GM18507 (cell line): ENCODE data around the gene CTSK.

Experiments used
- DNase-seq: peaks from one replicate; pipeline ENCODE4 v3.0.0; 2011; ENCODE audit warnings: low read depth; ENCODE audit not compliant: insufficient read length; ENCODE audit errors: extremely low spot score
- FAIRE-seq: peaks from 2 replicates; lab custom pipeline; 2011; peaks lifted over from hg19 to GRCh38; lab: Jason Lieb, UNC

CTSK gene

GRCh38 chr1:150765296-150765976 is 42.6 kb downstream of the CTSK start, which contains the start of gene CTSS:
Gene CTSS (minus strand): TSS chr1:150765778. CDS start chr1:150764763, 1,015 bp downstream.
- DNase-seq: peak; percentile 54
- peak; percentile 90 for FAIRE-seq

- peak; percentile 61 for FAIRE-seq
- no peak for DNase-seq
Measured at GRCh38 chr1:150764617-150765101, 43.4 kb downstream of the CTSK start.

DNA sequence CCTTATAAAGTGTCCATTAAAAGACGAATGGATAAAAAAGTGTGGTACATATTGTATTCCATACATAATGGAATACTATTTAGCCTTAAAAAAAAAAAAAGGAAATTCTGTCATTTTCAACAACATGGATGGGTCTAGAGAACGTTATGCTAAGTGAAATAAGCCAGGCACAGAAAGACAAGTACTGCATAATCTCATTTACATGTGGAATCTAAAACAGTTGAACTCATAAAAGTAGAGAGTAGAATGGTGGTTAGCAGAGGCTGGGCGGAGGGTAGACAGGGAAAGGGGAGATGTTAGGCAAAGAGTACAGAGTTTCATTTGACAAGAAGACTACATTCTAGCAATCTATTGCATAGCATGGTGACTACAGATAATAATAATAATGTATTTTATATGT is 45.0 kb downstream of the CTSK start:
- no peak for FAIRE-seq
- DNase-seq: no peak

DNA sequence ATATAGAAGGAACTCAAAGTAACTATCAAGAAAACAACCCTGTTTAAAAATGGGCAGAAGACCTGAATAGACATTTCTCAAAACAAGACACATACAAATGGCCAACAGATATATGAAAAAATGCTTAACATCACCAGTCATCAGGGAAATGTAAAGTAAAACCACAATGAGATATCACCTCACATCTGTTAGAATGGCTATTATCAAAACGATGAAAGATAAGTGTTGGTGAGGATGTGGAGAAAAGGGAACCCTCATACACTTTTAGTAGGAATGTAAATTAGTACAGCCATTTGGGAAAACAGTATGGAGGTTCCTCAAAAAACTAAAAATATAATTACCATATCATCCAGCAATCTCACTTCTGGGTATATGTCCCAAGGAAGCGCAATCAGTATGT is 45.5 kb downstream of the CTSK start:
- no peak for FAIRE-seq
- DNase-seq: no peak

GRCh38 chr1:150761801-150762200 is 46.3 kb downstream of the CTSK start:
- DNase-seq (no peak), FAIRE-seq (no peak)

GRCh38 chr1:150760013-150760412 is 48.0 kb downstream of the CTSK start:
- peak; percentile 5 for FAIRE-seq
- no peak for DNase-seq

DNA sequence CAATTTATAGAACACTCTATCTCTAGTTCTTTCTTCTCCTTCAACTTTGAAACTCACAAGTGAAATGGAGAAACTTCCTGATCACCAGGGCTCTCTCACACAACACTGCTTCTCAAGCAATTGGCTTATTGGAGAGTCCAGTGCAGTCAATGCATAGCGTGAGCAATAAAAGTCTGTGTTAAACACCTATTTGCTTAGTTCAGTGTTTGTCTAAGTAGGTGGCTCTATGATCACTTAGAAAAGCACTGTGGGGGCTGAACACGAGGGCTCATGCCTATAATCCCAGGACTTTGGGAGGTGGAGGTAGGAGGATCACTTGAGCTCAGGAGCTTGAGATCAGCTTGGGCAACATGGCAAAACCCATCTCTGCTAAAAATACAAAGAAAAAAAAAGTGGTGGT is 54.6 kb downstream of the CTSK start:
- DNase-seq: no peak
- no peak for FAIRE-seq

GRCh38 chr1:150751443-150751842 is 56.6 kb downstream of the CTSK start:
- no peak for FAIRE-seq
- no peak for DNase-seq

DNA sequence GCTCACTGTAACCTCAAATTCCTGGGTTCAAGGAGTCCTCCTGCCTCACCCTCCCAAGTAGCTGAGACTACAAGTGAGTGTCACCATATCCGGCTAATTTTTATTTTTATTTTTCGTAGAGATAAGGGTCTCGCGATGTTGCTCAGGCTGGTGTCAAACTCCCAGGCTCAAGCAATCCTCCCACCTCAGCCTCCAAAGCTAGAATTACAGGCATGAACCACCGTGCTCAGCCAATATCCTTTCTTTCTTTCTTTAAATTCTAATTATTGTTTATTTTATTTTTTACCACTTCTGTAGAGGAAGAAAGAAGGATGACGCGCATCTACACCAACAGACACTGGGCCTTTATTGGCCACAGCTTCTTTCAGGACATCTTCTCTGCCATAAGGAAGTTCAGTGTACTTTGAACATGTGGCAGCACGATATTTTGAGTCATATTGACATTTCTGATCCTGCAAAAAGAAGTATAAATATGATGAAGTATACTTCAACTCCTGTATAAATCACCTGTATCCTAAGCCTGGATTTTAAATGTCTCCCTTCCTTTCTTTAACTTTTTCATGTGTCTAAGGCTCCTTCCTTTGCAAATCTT is 58.2 kb downstream of the CTSK start:
- DNase-seq (no peak), FAIRE-seq (no peak)

- DNase-seq: no peak
- FAIRE-seq: no peak
Measured at GRCh38 chr1:150748878-150749719, 59.0 kb downstream of the CTSK start.
